HG03175 (cell line): ENCODE measurements around the gene PKHD1.

Experiments used
- ATAC-seq: cut with Tn5 transposase; IDR thresholded peaks from one replicate; pipeline ENCODE4 v1.9.1; 2021; ENCODE audit warnings: mild to moderate bottlenecking, moderate library complexity; ENCODE audit not compliant: unreplicated experiment

The PKHD1 gene

GRCh38 chr6:51571168-51571567 lies 516.2 kb downstream of the PKHD1 start:
- no peak for ATAC-seq

DNA sequence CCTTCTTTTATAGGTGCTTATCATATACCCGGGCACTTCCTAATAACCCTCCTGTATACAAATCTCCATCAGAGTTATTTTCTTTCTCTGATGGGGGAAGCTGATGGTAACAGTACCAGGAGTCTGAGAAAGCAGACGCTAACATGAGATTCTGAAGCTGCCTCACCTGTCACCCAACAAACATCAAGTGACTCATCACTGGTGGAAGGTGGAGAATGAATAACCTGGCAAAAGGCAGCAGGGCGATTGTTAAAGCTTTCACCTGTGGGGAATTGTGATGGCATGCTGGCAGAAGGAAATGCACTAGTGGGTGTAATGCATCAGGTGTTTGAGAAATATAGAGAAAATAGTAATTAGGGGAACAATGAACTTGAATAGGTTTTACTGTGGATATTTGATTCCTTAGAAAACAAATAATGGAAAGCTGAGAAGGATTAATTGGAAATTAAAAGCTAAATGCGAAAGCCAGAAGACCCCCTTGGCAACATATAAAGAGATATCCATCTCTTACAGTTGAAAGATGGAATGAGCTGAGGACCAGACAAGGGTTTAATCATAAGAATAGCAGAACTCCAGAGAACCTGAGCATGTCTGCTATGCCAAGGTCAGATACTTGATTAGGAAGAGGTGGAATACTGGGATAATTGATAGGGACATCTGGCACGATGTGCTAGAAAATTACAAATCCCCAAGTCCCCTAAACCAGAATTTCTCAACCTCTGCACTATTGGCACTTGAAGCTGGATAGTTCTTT lies 517.1 kb downstream of the PKHD1 start:
- no peak for ATAC-seq

DNA sequence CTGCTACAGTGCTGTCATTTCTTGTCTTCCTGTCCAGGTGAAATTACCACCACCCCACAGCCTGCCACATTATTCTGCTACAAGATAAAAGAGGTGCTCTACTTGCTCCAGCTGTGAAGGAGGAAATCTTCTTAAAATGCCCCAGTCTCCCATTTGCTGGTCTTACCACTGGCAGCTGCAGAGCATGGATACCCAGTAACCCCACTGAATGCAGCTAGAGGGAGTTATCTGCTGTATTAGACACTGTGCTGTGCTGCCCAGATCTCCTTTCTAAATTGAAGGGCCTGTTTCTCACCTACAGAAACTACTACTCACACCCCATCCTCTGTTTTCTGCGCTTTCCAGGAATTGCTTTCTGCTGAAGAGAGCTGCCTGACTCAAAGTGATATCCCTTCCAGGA lies 517.8 kb downstream of the PKHD1 start:
- ATAC-seq, result no peak

GRCh38 chr6:51568771-51569170 lies 518.6 kb downstream of the PKHD1 start:
- no peak for ATAC-seq

DNA sequence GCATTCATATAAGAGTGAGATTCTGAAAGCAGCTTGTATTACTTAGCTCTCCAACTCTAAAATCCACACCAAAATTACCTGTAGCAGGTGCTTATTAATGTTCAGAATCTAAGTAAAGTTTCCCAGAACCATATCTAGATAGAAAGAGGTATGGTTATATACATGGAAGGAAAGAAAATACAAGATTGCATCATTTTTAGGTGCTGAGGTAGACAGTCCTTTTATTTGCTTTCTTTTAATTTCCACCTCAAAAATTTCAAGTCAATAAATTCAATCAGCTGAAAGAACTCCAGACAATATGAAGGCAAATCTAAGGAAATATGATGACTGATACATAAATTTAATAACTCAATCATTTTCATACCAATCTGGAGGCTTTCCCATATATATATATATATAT lies 521.9 kb downstream of the PKHD1 start:
- no peak for ATAC-seq
